HG02571 (cell line): ENCODE data around the gene CARMIL1.

ENCODE experiments used
- ATAC-seq: cut with Tn5 transposase; IDR thresholded peaks from one replicate; pipeline ENCODE4 v1.9.1; 2021; ENCODE audit warnings: mild to moderate bottlenecking, moderate library complexity; ENCODE audit not compliant: unreplicated experiment

The CARMIL1 gene

GRCh38 chr6:25599516-25600085 is 320.4 kb downstream of the CARMIL1 start:
- no peak for ATAC-seq

- no peak for ATAC-seq
Observed at GRCh38 chr6:25601800-25602673, 322.9 kb downstream of the CARMIL1 start.

GRCh38 chr6:25602674-25602982 is 323.5 kb downstream of the CARMIL1 start:
- no peak for ATAC-seq

- no peak for ATAC-seq
Observed at GRCh38 chr6:25603251-25603650, 324.1 kb downstream of the CARMIL1 start.

GRCh38 chr6:25606151-25606550 is 327.0 kb downstream of the CARMIL1 start:
- ATAC-seq, result no peak

- ATAC-seq, result no peak
Observed at GRCh38 chr6:25608558-25609174, 329.5 kb downstream of the CARMIL1 start.

GRCh38 chr6:25612666-25613065 is 333.5 kb downstream of the CARMIL1 start:
- no peak for ATAC-seq

- no peak for ATAC-seq
Observed at GRCh38 chr6:25613415-25613814, 334.2 kb downstream of the CARMIL1 start.

- ATAC-seq, result no peak
Observed at GRCh38 chr6:25614052-25614451, 334.9 kb downstream of the CARMIL1 start.

- ATAC-seq, result no peak
Observed at GRCh38 chr6:25615471-25615870, 336.3 kb downstream of the CARMIL1 start.

- ATAC-seq, result no peak
Observed at GRCh38 chr6:25617997-25618396, 338.8 kb downstream of the CARMIL1 start.

GRCh38 chr6:25619217-25619616 is 340.0 kb downstream of the CARMIL1 start:
- no peak for ATAC-seq

- no peak for ATAC-seq
Observed at GRCh38 chr6:25620391-25620790, 341.2 kb downstream of the CARMIL1 start.

GRCh38 chr6:25623065-25623464 is 343.9 kb downstream of the CARMIL1 start:
- ATAC-seq, result no peak

GRCh38 chr6:25623879-25624278 is 344.7 kb downstream of the CARMIL1 start:
- ATAC-seq, result no peak

GRCh38 chr6:25627001-25627400 is 347.8 kb downstream of the CARMIL1 start:
- no peak for ATAC-seq

GRCh38 chr6:25628471-25629197 is 349.5 kb downstream of the CARMIL1 start:
- no peak for ATAC-seq

GRCh38 chr6:25629198-25629576 is 350.0 kb downstream of the CARMIL1 start:
- no peak for ATAC-seq

- no peak for ATAC-seq
Observed at GRCh38 chr6:25630508-25631278, 351.5 kb downstream of the CARMIL1 start.

- no peak for ATAC-seq
Observed at GRCh38 chr6:25635886-25636317, 356.7 kb downstream of the CARMIL1 start.

- no peak for ATAC-seq
Observed at GRCh38 chr6:25637211-25637610, 358.0 kb downstream of the CARMIL1 start.
